ENCODE measurements around the gene ELAC1. TPM values are rescaled to one million over a fixed set of nuclear protein-coding genes. Genes with fewer than 3 reads are reported as not detected.

ELAC1 gene
- total and polyA plus RNA-seq, 2 experiments from 2014 or later: 6.2 to 13.1 TPM

- 95 to 96% methylated on average over 5 of the region's 5 CpGs for whole genome bisulfite sequencing, 2 experiments (ENCODE audit: low coverage in 1 of 2, low lambda C conversion rate in 2 of 2, missing lambda C conversion rate in 2 of 2)
Observed at GRCh38 chr18:51021226-51021965, 53.6 kb downstream of the ELAC1 start.

GRCh38 chr18:51025512-51025911 is 57.7 kb downstream of the ELAC1 start:
- TF ChIP-seq EZH2 (IDR thresholded peaks at IDR 0.05; ENCODE audit: insufficient read depth, poor library complexity, severe bottlenecking): no peak
- TF ChIP-seq EZH2phosphoT487 (IDR thresholded peaks at IDR 0.05; ENCODE audit: insufficient read depth, low read depth): no peak
- H3K27me3 ChIP-seq (replicated peaks; ENCODE audit: insufficient read depth): no peaks in the 10 kb centered on the region
- peaks cover 62% of the 10 kb centered on the region for H3K79me2 ChIP-seq (ENCODE audit: insufficient read depth)
- no peak overlapping the region for H3K27ac ChIP-seq
- H2AFZ ChIP-seq: no peak overlapping the region
- H4K20me1 ChIP-seq (ENCODE audit: insufficient read depth): no peaks in the 10 kb centered on the region
- no peaks in the 10 kb centered on the region for H3K9me2 ChIP-seq (ENCODE audit: insufficient read depth)
- no peak overlapping the region for H3K9ac ChIP-seq
- no peaks in the 10 kb centered on the region for H3K9me3 ChIP-seq (ENCODE audit: low read depth)
- in situ Hi-C loops (cut with MboI): no loop called here
- WGBS, 2 experiments (ENCODE audit: low coverage in 1 of 2, low lambda C conversion rate in 2 of 2, missing lambda C conversion rate in 2 of 2): 96 to 97% methylated on average over 2 of the region's 2 CpGs
- no peak overlapping the region for H3K4me3 ChIP-seq
- H3K36me3 ChIP-seq (ENCODE audit: low read depth): no peaks in the 10 kb centered on the region
- no peaks in the 10 kb centered on the region for H3F3A ChIP-seq (ENCODE audit: insufficient read depth)
- H3K4me2 ChIP-seq (ENCODE audit: unreplicated experiment): no peak overlapping the region
- H3K4me1 ChIP-seq (ENCODE audit: insufficient read depth): peaks cover 11% of the 10 kb centered on the region
- DNase-seq: no peak

More at GRCh38 chr18:51021226-51021965, 53.6 kb downstream of the ELAC1 start:
- no peaks in the 10 kb centered on the region for H3K36me3 ChIP-seq (ENCODE audit: low read depth)
- peaks cover 31% of the 10 kb centered on the region for H3K79me2 ChIP-seq (ENCODE audit: insufficient read depth)
- no peak overlapping the region for H2AFZ ChIP-seq
- H3K4me3 ChIP-seq: no peak overlapping the region
- H3K27me3 ChIP-seq (replicated peaks; ENCODE audit: insufficient read depth): no peaks in the 10 kb centered on the region
- no peaks in the 10 kb centered on the region for H3F3A ChIP-seq (ENCODE audit: insufficient read depth)
- no peak for DNase-seq
- no peak for TF ChIP-seq EZH2phosphoT487 (IDR thresholded peaks at IDR 0.05; ENCODE audit: insufficient read depth, low read depth)
- H3K4me1 ChIP-seq (ENCODE audit: insufficient read depth): no peaks in the 10 kb centered on the region
- in situ Hi-C loops (cut with MboI): no loop called here
- no peak overlapping the region for H3K4me2 ChIP-seq (ENCODE audit: unreplicated experiment)
- H3K27ac ChIP-seq: no peak overlapping the region
- no peaks in the 10 kb centered on the region for H4K20me1 ChIP-seq (ENCODE audit: insufficient read depth)
- H3K9ac ChIP-seq: no peak overlapping the region
- H3K9me3 ChIP-seq (ENCODE audit: low read depth): no peaks in the 10 kb centered on the region
- H3K9me2 ChIP-seq (ENCODE audit: insufficient read depth): no peaks in the 10 kb centered on the region

- in situ Hi-C loops (cut with MboI): no loop called here
- Histone ChIP-seq H3K36me3 (ENCODE audit: low read depth) (no peaks in the 10 kb centered on the region), H3K4me2 (ENCODE audit: unreplicated experiment) (no peak overlapping the region)
Observed at GRCh38 chr18:51028201-51028805, 60.5 kb downstream of the ELAC1 start.

GRCh38 chr18:51029378-51029693 is 61.5 kb downstream of the ELAC1 start:
- in situ Hi-C loops (cut with MboI): no loop called here
- H3K9me2 ChIP-seq (ENCODE audit: insufficient read depth): no peaks in the 10 kb centered on the region
- H3K4me3 ChIP-seq: peak overlapping the region; percentile 92
- peak overlapping the region; percentile 95 for H3K9ac ChIP-seq
- H3K36me3 ChIP-seq (ENCODE audit: low read depth): no peaks in the 10 kb centered on the region
- WGBS, 2 experiments (ENCODE audit: low coverage in 1 of 2, low lambda C conversion rate in 2 of 2, missing lambda C conversion rate in 2 of 2): 8 to 9% methylated on average over 10 of the region's 10 CpGs
- H3K9me3 ChIP-seq (ENCODE audit: low read depth): no peaks in the 10 kb centered on the region
- peaks cover 91% of the 10 kb centered on the region for H3K79me2 ChIP-seq (ENCODE audit: insufficient read depth)
- H3K27ac ChIP-seq: peak overlapping the region; percentile 94
- H2AFZ ChIP-seq: peak overlapping the region; percentile 84
- peak overlapping the region; percentile 91 for H3K4me2 ChIP-seq (ENCODE audit: unreplicated experiment)
- H3K4me1 ChIP-seq (ENCODE audit: insufficient read depth): peaks cover 22% of the 10 kb centered on the region
- no peaks in the 10 kb centered on the region for H3K27me3 ChIP-seq (replicated peaks; ENCODE audit: insufficient read depth)
- H4K20me1 ChIP-seq (ENCODE audit: insufficient read depth): peaks cover 15% of the 10 kb centered on the region; the same call in 1 of the 2 replicates
- DNase-seq: no peak
- H3F3A ChIP-seq (ENCODE audit: insufficient read depth): peaks cover 5% of the 10 kb centered on the region; the same call in 1 of the 2 replicates
- TF ChIP-seq EZH2 (IDR thresholded peaks at IDR 0.05; ENCODE audit: insufficient read depth, poor library complexity, severe bottlenecking): no peak
- TF ChIP-seq EZH2phosphoT487 (IDR thresholded peaks at IDR 0.05; ENCODE audit: insufficient read depth, low read depth): no peak

More at GRCh38 chr18:51028201-51028805, 60.5 kb downstream of the ELAC1 start:
- TF ChIP-seq EZH2phosphoT487 (IDR thresholded peaks at IDR 0.05; ENCODE audit: insufficient read depth, low read depth) (no peak), EZH2 (IDR thresholded peaks at IDR 0.05; ENCODE audit: insufficient read depth, poor library complexity, severe bottlenecking) (no peak)
- peaks cover 9% of the 10 kb centered on the region; the same call in 1 of the 2 replicates for H4K20me1 ChIP-seq (ENCODE audit: insufficient read depth)
- H3K79me2 ChIP-seq (ENCODE audit: insufficient read depth): peaks cover 84% of the 10 kb centered on the region
- H3K27ac ChIP-seq: no peak overlapping the region
- peaks cover 22% of the 10 kb centered on the region for H3K4me1 ChIP-seq (ENCODE audit: insufficient read depth)
- H3K9ac ChIP-seq: no peak overlapping the region; the same call in 1 of the 2 replicates
- H3K9me2 ChIP-seq (ENCODE audit: insufficient read depth): no peaks in the 10 kb centered on the region
- H3K27me3 ChIP-seq (replicated peaks; ENCODE audit: insufficient read depth): no peaks in the 10 kb centered on the region
- H3K9me3 ChIP-seq (ENCODE audit: low read depth): no peaks in the 10 kb centered on the region
- peak; percentile 46 for DNase-seq
- H3F3A ChIP-seq (ENCODE audit: insufficient read depth): peaks cover 5% of the 10 kb centered on the region; the same call in 1 of the 2 replicates
- no peak overlapping the region for H2AFZ ChIP-seq
- WGBS, 2 experiments (ENCODE audit: low coverage in 1 of 2, low lambda C conversion rate in 2 of 2, missing lambda C conversion rate in 2 of 2): 96 to 100% methylated on average over 4 of the region's 4 CpGs
- no peak overlapping the region for H3K4me3 ChIP-seq
